Breast epithelium (tissue), 3 donors: Measurements from ENCODE around the gene FYB1.

Source experiments
- POLR2A ChIP-seq: fragments of 450-650 bp; IDR thresholded peaks from one replicate; pipeline ENCODE4 v1.6.1; 2016; ENCODE audit warnings: antibody characterized with exemption, mild to moderate bottlenecking, moderate library complexity
- POLR2AphosphoS5 ChIP-seq, 3 donors: sonication (generic); formaldehyde crosslinking; IDR thresholded peaks; one replicate each; pipeline ENCODE4 v1.6.1; 2017; ENCODE audit warnings: antibody characterized with exemption in 3 of 3
- TF ChIP-seq, protein P1 (sequence below), 3 donors: fragments of 450-650 bp; IDR thresholded peaks; one replicate each; pipeline ENCODE4 v1.5.1; 2016 to 2017; ENCODE audit warnings: antibody characterized with exemption in 3 of 3, mild to moderate bottlenecking in 3 of 3, moderate library complexity in 3 of 3

- TF ChIP-seq, protein P1, sequence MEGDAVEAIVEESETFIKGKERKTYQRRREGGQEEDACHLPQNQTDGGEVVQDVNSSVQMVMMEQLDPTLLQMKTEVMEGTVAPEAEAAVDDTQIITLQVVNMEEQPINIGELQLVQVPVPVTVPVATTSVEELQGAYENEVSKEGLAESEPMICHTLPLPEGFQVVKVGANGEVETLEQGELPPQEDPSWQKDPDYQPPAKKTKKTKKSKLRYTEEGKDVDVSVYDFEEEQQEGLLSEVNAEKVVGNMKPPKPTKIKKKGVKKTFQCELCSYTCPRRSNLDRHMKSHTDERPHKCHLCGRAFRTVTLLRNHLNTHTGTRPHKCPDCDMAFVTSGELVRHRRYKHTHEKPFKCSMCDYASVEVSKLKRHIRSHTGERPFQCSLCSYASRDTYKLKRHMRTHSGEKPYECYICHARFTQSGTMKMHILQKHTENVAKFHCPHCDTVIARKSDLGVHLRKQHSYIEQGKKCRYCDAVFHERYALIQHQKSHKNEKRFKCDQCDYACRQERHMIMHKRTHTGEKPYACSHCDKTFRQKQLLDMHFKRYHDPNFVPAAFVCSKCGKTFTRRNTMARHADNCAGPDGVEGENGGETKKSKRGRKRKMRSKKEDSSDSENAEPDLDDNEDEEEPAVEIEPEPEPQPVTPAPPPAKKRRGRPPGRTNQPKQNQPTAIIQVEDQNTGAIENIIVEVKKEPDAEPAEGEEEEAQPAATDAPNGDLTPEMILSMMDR (IDR thresholded peaks at IDR 0.05): no peak
- TF ChIP-seq POLR2A (no peak), POLR2AphosphoS5 (IDR thresholded peaks at IDR 0.05) (no peak)
Observed at GRCh38 chr5:39256477-39257235, 37.3 kb upstream of the FYB1 start.
